Measurements from ENCODE around the gene GRK2.

GRK2 gene

GRCh38 chr11:67284811-67285540, 18.7 kb downstream of the GRK2 start:
- DNase-seq, result no peak

DNA sequence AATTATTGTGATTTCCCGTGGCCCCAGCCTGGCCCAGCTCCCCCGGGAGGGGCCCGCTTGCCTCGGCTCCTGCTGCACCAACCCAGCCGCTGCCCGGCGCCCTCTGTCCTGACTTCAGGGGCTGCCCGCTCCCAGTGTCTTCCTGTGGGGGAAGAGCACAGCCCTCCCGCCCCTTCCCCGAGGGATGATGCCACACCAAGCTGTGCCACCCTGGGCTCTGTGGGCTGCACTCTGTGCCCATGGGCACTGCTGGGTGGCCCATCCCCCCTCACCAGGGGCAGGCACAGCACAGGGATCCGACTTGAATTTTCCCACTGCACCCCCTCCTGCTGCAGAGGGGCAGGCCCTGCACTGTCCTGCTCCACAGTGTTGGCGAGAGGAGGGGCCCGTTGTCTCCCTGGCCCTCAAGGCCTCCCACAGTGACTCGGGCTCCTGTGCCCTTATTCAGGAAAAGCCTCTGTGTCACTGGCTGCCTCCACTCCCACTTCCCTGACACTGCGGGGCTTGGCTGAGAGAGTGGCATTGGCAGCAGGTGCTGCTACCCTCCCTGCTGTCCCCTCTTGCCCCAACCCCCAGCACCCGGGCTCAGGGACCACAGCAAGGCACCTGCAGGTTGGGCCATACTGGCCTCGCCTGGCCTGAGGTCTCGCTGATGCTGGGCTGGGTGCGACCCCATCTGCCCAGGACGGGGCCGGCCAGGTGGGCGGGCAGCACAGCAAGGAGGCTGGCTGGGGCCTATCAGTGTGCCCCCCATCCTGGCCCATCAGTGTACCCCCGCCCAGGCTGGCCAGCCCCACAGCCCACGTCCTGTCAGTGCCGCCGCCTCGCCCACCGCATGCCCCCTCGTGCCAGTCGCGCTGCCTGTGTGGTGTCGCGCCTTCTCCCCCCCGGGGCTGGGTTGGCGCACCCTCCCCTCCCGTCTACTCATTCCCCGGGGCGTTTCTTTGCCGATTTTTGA, 19.5 kb downstream of the GRK2 start:
- peak; percentile 58 for DNase-seq

DNA sequence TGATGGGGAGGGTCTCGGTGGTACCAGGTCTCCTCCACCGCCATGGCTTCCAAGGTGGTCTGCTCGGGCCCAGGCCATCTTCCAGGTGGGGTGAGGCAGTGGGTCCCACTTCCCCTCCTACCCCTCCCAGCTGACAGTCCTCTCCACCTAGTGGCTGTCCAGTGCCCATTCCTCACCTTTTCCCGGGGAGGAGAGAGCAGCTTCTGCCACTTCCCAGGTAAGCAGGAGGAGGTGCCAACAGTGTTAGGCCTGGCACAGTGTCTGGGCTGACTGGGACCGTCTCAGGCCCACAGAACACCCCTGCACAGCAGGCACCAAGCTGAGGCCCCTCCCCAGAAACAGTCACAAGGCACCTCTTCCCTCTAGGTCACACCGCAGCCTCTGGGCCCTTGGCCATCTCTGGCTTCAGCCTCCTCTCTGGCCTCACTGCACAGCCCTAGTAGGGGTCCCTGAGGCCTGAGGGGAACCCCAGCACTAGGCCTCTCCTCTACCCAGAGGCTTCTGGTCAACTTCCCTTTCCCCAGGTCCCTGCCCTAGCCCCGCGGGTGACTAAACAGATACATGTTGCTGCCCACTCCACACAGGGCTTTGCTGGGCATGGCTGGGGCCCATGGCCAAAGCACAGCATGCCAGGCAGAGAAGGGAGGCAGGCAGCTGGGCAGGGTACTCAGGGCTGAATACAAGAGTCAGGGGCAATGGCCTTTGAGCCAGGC, 20.5 kb downstream of the GRK2 start:
- DNase-seq, result no peak

DNA sequence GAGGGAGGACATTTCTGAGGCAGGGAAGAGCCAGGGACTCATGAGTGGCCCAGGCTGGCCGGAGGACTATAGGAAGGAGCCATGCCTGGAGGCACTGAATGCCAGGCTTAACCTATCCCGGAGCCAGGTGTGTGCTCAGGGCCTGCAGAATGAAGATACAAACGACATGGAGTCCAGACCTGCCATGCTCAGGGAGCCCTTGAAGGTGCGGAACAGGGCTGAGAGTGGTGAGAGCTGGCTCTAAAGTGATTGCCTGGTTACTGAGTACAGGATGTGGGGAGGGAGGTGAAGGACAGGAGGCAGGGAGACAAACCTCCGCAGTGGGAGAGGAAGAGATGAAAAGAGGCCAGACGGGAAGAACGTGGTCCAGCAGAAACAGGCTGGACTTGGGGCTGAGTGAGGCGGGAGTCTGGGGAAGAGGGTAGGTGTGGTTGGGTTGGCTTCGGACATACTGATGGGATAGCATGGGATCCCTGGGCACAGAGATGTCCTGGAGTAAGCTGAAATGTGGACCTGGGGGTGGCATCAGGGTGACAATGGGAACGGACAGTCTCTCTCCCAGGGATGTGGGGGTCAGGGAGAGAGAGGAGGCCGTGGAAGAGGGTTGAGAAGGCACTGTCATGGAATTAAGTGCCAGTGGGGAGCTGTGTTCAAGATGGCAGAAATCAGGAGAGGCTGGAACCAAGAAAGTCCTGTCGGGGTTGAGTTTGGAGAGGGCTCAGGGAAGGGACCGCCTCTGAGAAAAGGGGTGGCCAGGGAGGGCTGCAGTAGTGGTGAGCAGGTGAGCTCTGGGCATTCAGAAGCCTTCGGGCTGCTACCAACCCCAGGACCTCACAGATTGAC, 21.3 kb downstream of the GRK2 start:
- no peak for DNase-seq

- no peak for DNase-seq
Measured at GRCh38 chr11:67288198-67288451, 21.9 kb downstream of the GRK2 start.

DNA sequence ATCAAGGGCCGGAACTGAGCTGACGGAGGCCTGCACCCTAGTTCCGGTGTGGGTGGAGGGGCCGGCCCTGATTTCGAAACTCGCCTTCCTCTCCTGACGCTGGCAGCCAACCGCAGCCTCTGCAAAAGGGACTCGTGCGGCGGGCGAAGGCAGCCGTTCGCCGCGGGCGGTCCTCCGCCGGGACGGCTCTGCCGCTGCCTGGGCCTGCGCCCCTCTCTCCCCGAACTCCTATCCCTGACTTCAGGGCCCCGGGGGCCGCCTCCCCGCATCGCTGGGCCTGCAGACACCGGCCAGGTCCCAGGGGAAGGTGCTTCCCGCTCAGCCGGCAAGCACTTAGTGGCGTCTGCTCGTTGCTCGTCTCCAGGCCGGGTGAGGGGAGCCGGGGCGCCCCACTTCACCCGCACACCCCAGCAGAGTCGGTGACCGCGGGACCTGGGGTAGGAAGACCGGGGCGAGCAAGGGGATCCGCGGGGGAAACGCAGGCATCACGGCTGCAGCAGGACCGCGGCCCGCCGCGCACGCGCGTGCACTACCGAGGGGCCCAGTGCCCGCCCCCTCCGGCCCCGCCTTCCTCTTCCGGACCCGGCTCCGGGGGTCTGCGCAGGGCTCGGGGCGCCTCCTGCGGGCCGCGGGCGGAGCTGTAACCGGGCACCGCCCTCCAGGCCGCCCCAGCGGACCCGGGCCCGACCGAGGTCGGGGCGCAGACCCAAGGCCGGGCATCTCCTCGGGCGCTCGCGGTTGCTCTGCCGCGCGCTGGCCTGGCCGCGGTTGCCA, 22.4 kb downstream of the GRK2 start:
- peak; percentile 88 for DNase-seq

- no peak for DNase-seq
Measured at GRCh38 chr11:67289226-67289650, 23.0 kb downstream of the GRK2 start, which contains the start of gene ANKRD13D. ANKRD13D (plus strand) TSS chr11:67289303; CDS start chr11:67289461, 158 bp downstream.

DNA sequence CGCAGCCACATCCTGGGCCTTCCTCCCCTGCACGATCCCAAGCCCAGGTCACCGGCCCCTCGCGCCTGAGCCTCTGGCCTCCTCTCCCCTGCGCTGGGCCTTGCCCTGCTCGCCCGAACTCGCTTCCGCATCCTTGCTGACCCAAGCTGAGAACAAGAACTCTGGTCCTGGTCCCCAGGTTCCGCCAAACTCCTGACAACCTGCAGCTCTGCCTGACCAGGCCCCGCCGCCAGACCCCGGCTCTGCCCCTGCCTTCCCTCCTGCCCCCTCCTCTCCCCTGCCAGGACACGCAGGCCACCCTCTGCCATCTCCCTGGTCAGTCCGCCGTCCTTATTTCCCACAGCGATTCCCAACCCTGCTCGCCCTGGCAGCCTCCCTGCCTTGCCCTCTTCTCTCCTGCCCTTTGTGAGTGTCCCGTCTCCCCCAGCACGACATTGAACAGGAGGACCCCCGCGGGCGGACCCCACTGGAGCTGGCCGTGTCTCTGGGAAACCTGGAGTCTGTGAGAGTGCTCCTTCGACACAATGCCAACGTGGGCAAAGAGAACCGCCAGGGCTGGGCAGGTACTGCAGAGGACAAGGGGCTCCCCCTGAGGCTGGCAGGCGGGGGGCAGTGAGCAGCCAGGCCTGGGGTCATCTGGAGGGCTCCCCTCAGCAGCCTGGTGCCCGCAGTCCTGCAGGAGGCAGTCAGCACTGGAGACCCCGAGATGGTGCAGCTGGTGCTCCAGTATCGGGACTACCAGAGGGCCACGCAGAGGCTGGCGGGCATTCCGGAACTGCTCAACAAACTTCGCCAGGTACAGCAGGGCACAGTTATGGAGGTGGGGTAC, 23.6 kb downstream of the GRK2 start:
- no peak for DNase-seq

GRCh38 chr11:67290801-67291200, 24.5 kb downstream of the GRK2 start:
- no peak for DNase-seq

DNA sequence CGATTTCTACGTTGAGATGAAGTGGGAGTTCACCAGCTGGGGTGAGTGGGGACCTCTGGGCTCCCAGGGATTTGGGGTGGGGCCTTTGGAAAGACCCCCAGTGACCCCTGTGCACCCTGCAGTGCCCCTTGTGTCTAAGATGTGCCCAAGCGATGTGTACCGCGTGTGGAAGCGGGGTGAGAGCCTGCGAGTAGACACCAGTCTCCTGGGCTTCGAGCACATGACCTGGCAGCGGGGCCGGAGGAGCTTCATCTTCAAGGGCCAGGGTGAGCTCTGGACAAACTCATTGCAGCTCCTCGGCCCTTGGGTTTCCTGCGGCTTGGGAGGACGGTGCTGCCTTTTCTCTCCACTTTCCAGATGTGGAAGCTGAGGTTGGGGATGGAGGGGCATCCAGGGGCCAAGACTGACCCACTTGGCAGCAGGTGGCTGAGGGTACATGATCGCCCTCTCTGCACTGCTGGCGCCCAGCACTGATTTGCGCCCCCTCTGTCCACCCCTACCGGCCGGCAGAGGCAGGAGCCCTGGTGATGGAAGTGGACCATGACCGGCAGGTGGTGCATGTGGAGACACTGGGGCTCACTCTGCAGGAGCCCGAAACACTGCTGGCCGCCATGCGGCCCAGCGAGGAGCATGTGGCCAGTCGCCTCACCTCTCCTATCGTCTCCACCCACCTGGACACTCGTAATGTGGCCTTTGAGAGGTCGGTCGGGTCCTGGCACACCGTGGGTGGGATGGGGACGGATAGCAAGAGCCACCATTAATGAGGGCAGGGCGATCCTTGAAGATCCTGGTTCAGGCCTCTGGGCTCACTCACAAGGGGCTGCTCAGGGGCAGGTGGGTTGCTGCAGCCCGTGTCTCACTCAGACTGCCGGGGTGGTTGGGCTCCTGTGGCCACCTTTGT, 25.5 kb downstream of the GRK2 start:
- DNase-seq, result no peak

- no peak for DNase-seq
Measured at GRCh38 chr11:67292671-67293070, 26.4 kb downstream of the GRK2 start.

GRCh38 chr11:67293090-67293489, 26.8 kb downstream of the GRK2 start:
- DNase-seq, result peak; percentile 65

- no peak for DNase-seq
Measured at GRCh38 chr11:67295846-67296245, 29.6 kb downstream of the GRK2 start.

- no peak for DNase-seq
Measured at GRCh38 chr11:67298786-67299185, 32.5 kb downstream of the GRK2 start.

GRCh38 chr11:67299471-67300191, 33.4 kb downstream of the GRK2 start:
- no peak for DNase-seq

- no peak for DNase-seq
Measured at GRCh38 chr11:67300256-67300755, 34.0 kb downstream of the GRK2 start.

DNA sequence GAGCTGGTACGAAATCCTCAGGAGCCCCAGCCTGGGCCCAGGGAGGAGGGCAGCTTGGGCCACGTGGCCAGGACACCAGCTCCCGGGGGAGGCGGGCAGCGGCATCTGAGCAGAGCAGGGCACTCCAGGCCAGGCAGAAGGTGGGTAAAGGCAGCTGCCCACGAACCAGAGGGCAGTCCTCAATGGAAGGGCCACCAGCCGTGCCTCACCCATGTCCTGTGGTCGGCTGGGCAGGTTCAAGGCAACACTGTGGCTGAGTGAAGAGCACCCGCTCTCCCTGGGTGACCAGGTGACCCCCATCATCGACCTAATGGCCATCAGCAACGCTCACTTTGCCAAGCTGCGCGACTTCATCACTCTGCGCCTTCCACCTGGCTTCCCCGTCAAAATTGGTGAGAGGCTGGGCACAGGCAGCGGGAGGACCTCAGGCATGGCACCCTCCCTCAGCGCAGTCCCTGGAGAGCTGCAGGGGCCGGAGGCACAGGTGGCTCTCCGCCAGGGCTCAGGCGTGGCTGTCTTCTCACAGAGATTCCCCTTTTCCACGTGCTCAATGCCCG, 34.6 kb downstream of the GRK2 start:
- no peak for DNase-seq

- DNase-seq, result no peak
Measured at GRCh38 chr11:67301313-67301921, 35.1 kb downstream of the GRK2 start.

Data from CD4-positive, alpha-beta T cell treated with Interleukin-21 for 1 hour (primary cell).